ENCODE data around the gene LIPC.

LIPC gene

DNA sequence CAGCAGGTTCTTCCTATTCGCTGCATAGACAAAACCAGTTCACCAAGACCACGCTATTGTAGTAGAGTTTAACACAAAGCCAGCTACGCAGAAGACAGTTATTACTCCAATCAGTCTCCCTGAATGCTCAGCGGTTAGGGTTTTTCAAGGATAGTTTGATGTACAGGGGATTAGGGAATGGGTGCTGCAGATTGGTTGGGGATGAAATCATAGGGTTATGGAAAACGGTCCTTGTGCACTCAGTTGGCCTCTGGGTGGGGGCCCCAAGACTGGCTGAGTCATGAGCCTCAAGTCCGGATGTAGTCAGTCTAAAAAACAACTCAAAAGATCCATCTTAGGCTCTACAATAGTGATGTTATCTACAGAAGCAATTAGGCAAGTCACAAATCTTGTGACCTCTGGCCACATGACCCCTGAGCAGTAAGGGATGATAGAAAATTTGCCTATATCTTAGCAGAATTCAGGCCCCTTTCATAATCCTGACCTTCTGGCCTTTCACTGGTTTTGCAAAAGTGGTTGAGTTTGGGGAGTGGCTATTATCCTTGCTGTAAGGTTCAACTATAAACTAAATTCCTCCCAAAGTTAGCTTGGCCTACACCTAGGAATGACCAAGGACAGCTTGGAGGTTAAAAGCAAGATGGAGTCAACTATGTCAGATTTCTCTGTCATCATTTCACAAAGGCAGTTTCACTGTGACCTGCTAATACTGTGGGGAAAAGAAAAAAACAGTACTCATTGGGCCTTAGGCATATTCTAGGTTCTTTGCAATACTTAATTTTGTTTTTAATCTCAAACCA is 57.7 kb downstream of the LIPC start:
- no peak for DNase-seq (ENCODE audit: low spot score)
- TF ChIP-seq, protein P1, sequence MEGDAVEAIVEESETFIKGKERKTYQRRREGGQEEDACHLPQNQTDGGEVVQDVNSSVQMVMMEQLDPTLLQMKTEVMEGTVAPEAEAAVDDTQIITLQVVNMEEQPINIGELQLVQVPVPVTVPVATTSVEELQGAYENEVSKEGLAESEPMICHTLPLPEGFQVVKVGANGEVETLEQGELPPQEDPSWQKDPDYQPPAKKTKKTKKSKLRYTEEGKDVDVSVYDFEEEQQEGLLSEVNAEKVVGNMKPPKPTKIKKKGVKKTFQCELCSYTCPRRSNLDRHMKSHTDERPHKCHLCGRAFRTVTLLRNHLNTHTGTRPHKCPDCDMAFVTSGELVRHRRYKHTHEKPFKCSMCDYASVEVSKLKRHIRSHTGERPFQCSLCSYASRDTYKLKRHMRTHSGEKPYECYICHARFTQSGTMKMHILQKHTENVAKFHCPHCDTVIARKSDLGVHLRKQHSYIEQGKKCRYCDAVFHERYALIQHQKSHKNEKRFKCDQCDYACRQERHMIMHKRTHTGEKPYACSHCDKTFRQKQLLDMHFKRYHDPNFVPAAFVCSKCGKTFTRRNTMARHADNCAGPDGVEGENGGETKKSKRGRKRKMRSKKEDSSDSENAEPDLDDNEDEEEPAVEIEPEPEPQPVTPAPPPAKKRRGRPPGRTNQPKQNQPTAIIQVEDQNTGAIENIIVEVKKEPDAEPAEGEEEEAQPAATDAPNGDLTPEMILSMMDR (IDR thresholded peaks at IDR 0.05; ENCODE audit: borderline replicate concordance, control extremely low read depth, extremely low read depth, insufficient read depth, missing control alignments): no peak
- in situ Hi-C loops (cut with MboI; ENCODE audit: low sequenced_read_pairs, unreplicated experiment): no loop called here

DNA sequence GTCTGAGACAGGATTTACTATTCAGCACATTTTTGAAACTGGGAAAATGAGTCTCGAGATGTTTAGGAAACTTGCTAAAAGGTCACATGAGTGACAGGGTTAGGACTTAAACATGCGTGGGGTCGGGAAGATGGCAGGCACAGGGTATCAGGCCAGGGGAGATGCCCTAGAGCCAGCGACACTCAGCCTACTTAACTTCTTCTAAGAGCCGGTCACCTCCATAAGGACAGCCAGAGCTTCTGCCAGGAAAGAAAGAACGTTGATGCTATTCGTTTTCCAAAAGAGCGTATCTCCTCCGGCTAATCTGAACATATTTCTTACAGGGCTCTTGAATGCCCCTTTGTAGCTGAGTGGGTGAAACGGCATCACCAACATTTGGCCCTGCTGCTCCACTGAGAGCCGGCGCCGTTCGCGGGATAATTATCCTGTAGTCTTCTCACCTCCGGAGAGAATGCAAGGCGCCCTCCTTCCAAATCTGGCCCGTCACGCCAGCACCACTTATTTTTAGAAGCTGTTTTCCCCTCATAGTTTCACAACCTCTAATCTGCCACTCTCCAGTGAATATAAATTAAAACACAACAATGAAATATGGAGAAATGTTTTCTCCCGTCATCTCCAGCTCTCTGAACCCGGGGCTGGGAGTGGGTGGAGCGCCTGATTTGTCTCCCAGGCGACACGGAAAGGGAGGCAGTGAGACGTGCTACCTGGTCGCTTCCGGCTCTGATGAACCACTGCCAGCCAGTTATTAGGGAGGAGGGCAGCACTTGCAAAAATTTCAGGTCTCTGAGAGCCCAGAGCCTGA is 58.5 kb downstream of the LIPC start:
- no peak for DNase-seq (ENCODE audit: low spot score)
- TF ChIP-seq, protein P1 (IDR thresholded peaks at IDR 0.05; ENCODE audit: borderline replicate concordance, control extremely low read depth, extremely low read depth, insufficient read depth, missing control alignments): no peak
- in situ Hi-C loops (cut with MboI; ENCODE audit: low sequenced_read_pairs, unreplicated experiment): no loop called here

DNA sequence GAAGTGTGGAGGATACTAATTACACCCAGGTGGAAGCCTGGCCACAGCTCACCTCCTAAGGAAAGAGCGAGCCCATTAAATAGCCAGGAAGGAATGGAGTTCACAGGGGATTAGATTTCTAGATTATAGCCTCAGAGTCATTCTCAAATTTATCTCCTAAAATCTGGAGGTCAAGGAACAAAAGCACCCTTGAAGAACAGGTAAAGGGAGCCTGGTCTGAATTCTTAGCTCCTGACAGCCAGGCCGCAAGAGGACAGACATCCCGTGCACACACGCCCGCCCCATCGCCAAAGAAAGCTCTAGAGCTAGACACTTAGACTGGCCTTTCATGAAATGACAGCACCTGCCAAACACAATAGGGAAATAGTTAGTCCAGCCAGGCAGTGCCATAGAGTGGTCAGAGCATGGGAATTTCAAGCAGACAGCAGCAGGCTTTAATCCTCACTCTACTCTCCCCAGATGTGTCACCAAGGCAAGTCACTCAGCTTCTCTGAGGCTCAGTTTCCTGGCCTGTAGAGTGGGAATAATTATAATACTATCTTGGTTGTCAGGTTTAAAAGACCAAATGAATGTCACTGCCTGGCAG is 59.2 kb downstream of the LIPC start:
- DNase-seq (ENCODE audit: low spot score): no peak
- in situ Hi-C loops (cut with MboI; ENCODE audit: low sequenced_read_pairs, unreplicated experiment): no loop called here
- TF ChIP-seq, protein P1 (IDR thresholded peaks at IDR 0.05; ENCODE audit: borderline replicate concordance, control extremely low read depth, extremely low read depth, insufficient read depth, missing control alignments): no peak

DNA sequence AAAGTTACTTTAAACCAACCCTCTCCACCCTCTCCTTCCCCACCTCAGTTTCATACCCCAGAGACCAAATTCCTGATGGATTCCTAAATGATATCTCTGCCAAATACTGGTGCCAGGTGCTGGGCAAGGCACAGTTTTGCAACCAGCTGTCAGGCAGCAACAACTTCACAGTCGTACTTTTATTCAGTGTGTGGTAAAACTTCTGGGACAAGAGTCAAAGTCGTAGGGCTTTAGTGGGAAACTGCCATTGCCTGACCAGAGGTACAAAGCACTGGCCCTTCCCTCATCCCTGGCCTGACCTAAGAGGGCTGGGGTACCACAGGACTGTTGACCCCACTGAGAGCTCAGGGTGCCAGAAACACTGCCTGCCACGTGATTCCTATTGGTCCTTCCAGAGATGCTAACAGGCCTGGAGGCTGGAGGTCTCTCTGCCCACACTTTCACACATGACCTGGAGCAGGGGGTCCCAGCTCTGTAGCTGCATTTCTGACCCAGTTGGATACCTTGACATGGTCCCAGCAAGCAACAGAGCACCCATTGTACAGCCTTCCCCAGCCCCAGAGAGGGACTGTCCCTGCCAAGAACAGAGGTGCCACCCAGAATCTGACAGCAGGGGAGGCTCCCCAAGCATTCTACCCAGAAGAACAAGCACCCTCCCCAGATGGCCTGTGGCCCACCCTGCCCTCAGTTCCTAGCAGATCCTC is 59.9 kb downstream of the LIPC start:
- in situ Hi-C loops (cut with MboI; ENCODE audit: low sequenced_read_pairs, unreplicated experiment): no loop called here
- TF ChIP-seq, protein P1 (IDR thresholded peaks at IDR 0.05; ENCODE audit: borderline replicate concordance, control extremely low read depth, extremely low read depth, insufficient read depth, missing control alignments): no peak
- no peak for DNase-seq (ENCODE audit: low spot score)

DNA sequence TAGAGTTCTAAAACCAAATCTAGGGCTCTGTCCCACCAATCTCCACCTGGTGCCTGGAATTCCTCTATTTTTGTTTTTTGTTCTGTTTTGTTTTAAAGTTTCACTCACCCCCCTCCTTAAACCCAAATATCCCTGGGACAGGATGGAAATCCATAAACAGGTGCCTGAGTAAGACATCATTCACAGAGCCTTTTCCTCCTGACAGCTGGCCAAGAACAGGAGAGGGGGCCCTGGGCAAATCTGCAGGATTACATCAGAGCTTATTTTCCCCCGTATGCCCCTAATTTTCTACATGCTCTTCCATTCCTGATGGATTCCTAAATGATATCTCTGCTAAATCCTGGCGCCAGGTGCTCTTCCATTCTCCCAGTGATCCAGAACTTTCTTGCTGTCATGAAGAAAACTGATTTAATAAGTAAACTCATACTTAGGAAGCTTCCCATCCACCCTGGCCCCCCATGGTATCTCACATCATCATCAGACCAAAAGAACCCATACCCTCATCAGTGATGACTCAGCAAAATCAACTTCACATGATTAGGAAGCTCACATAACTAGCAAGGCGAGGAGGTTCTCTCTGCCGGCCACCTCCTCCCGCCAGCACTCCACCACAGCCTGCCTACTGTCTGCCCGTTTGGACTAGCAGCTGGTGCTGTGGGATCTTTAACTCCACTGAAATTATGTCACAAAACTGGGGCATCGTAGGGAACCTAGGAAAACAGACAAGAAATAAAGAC is 61.0 kb downstream of the LIPC start:
- in situ Hi-C loops (cut with MboI; ENCODE audit: low sequenced_read_pairs, unreplicated experiment): no loop called here
- no peak for DNase-seq (ENCODE audit: low spot score)
- TF ChIP-seq, protein P1 (IDR thresholded peaks at IDR 0.05; ENCODE audit: borderline replicate concordance, control extremely low read depth, extremely low read depth, insufficient read depth, missing control alignments): no peak

All from GM13976 (cell line).